Fibroblast of lung (primary cell): ENCODE data around the gene PACSIN1.

Experiments used
- CTCF ChIP-seq, 2 donors: IDR thresholded peaks in 1 of 2; conservative IDR thresholded peaks in 1 of 2; 1 replicate in 1 of 2; 2 replicates in 1 of 2; pipeline ENCODE4 v1.5.1; 2011 to 2012; ENCODE audit warnings: low read length in 2 of 2, control low read depth in 1 of 2, inconsistent platforms in 1 of 2, low read depth in 1 of 2, mild to moderate bottlenecking in 1 of 2
- EZH2 ChIP-seq: IDR thresholded peaks from 2 replicates; pipeline ENCODE4 v1.5.1; 2012; ENCODE audit warnings: low read length, control low read depth, mild to moderate bottlenecking; ENCODE audit errors: missing control alignments

- TF ChIP-seq EZH2 (no peak), CTCF (conservative IDR thresholded peaks at IDR 0.05 in 1 of 2, IDR thresholded peaks at IDR 0.05 in 1 of 2; ENCODE audit: low read depth in 1 of 2, low read length in 2 of 2) (no peak)
These were observed 58.6 kb downstream of the PACSIN1 start for GRCh38 chr6:34524499-34524898.
